ENCODE data around the gene LITAFD.

DNA sequence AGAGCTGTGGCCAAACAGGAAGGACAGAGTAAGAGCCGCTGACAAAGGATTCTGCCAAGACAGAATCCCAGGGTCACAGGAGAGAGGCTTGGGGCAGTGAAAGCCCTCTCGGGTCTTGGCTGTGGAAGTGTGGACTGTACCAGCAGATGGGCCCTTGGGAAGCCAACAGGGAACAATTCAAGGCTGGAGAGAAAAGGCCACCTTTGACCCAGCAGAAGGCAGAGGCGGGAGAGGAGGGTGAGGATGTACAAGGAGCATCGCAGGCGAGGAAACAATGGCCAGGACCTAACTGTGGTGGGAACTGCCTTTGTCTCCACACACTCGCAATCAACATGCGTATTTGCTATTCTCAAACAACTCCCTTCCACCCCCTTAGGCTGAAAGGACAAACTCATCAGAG lies 29.0 kb upstream of the LITAFD start:
- TF ChIP-seq CTCF (IDR thresholded peaks at IDR 0.05) (no peak), POLR2A (IDR thresholded peaks at IDR 0.05) (no peak), EP300 (IDR thresholded peaks at IDR 0.05) (no peak)
